Progenitor cell of endocrine pancreas (in vitro differentiated cells): ENCODE measurements around the gene ATP6V0D1. TPM values are rescaled to one million over a fixed set of nuclear protein-coding genes. Genes with fewer than 3 reads are reported as not detected.
A peak's percentile ranks its signal among the peaks of the same experiment; 100 is the strongest.

Source experiments
- DNase-seq: peaks from one replicate; pipeline ENCODE4 v3.0.0; 2021; ENCODE audit warnings: low spot score; ENCODE audit not compliant: unreplicated experiment
- H3K27ac Mint-ChIP-seq: 2 replicates; pipeline ENCODE4 v1.8.0; 2021; ENCODE audit warnings: mild to moderate bottlenecking, moderate library complexity, mixed read lengths
- H3K27me3 Mint-ChIP-seq: 2 replicates; pipeline ENCODE4 v1.8.0; 2021; ENCODE audit warnings: mixed read lengths
- H3K36me3 Mint-ChIP-seq: 2 replicates; pipeline ENCODE4 v1.8.0; 2022; ENCODE audit warnings: mixed read lengths; ENCODE audit not compliant: insufficient read depth
- H3K4me1 Mint-ChIP-seq: 2 replicates; pipeline ENCODE4 v1.8.0; 2021; ENCODE audit warnings: low read depth, mixed read lengths
- H3K4me3 Mint-ChIP-seq: 2 replicates; pipeline ENCODE4 v1.8.0; 2021; ENCODE audit warnings: low read depth, mild to moderate bottlenecking, moderate library complexity, mixed read lengths
- H3K9me3 Mint-ChIP-seq: 2 replicates; pipeline ENCODE4 v1.8.0; 2021; ENCODE audit warnings: low read depth, mixed read lengths
- total RNA-seq: library from RNA; stranded (reverse); gene quantifications from 2 replicates; pipeline ENCODE4 v1.2.1, GENCODE V29; 2021
- TF ChIP-seq, protein P1 (sequence below): fragments of 200-600 bp; sonication (generic); IDR thresholded peaks from one replicate; pipeline ENCODE4 v1.5.0; 2021; ENCODE audit warnings: antibody characterized with exemption, mild to moderate bottlenecking; ENCODE audit not compliant: unreplicated experiment

Gene ATP6V0D1
- total RNA-seq, 1 donor from 2014 or later: 65.3 TPM

DNA sequence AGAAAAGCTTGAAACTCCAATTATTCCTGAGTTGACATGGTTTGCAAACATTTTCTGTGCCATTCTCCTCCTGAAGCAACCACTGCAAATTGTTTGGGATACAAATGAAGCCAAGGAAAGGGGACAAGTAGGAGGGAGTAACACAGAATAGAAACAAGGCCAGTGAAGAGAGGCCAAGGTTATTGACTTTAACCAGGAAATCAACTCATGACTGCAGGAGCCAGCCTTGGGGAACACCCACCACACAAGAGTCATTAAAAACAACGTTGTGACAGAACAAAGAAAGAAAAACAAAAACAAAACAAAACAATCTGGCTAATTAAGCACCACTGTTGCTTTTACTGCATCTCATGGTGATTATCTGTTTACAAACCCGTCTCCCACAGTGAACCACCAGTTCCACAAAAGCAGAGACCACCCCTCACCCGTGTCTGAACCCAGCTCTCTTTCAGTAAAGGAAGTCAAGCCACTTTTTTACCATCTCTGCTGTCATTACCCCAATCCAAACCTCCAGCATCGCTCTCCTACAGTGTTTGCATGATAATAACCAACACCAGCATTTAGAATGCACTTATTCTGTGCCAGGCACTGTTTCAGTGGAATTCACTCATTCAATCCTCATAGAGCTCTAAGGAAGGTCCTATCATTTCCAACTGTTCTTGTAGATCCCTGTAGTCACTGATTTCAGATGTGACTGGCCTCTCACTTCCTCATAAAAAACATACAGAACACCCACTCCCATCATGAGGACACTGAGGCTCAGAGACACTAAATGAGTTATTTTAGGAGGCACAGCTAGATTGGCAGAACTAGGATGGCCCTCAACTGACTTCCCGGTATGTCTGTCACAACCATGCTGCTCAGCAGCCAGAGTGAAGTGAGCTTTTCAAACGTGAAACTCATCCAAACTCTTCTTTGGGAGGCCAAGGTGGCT is 66.7 kb downstream of the ATP6V0D1 start:
- no peaks in the 10 kb centered on the region for H3K9me3 Mint-ChIP-seq
- peaks cover 10% of the 10 kb centered on the region for H3K27me3 Mint-ChIP-seq
- no peak for DNase-seq
- H3K4me3 Mint-ChIP-seq: peak overlapping the region; percentile 44
- H3K4me1 Mint-ChIP-seq: peaks cover 7% of the 10 kb centered on the region
- TF ChIP-seq, protein P1, sequence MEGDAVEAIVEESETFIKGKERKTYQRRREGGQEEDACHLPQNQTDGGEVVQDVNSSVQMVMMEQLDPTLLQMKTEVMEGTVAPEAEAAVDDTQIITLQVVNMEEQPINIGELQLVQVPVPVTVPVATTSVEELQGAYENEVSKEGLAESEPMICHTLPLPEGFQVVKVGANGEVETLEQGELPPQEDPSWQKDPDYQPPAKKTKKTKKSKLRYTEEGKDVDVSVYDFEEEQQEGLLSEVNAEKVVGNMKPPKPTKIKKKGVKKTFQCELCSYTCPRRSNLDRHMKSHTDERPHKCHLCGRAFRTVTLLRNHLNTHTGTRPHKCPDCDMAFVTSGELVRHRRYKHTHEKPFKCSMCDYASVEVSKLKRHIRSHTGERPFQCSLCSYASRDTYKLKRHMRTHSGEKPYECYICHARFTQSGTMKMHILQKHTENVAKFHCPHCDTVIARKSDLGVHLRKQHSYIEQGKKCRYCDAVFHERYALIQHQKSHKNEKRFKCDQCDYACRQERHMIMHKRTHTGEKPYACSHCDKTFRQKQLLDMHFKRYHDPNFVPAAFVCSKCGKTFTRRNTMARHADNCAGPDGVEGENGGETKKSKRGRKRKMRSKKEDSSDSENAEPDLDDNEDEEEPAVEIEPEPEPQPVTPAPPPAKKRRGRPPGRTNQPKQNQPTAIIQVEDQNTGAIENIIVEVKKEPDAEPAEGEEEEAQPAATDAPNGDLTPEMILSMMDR: no peak
- H3K36me3 Mint-ChIP-seq: peaks cover 2% of the 10 kb centered on the region
- H3K27ac Mint-ChIP-seq: no peak overlapping the region

DNA sequence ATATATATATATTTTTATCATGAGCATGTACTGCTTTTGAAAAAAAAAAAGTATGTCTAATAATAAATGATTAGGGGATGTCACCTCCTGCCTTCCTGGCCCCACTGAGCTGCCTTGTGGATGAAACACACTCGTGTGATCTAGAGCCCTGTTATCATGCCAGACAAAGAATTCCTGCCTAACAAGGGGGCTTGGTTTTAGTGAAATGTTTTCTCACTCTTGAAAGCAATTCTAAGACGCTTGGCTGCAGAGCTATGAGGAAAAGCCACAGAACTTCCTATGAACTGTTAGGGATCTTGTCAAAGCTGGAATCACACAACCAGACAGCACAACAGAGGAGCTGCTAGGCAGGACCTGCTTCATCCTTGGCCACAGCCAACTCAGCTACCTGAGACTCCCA is 68.7 kb downstream of the ATP6V0D1 start:
- no peaks in the 10 kb centered on the region for H3K9me3 Mint-ChIP-seq
- H3K4me1 Mint-ChIP-seq: peaks cover 7% of the 10 kb centered on the region
- H3K27ac Mint-ChIP-seq: no peak overlapping the region
- H3K27me3 Mint-ChIP-seq: peaks cover 6% of the 10 kb centered on the region
- TF ChIP-seq, protein P1: no peak
- peaks cover 2% of the 10 kb centered on the region for H3K36me3 Mint-ChIP-seq
- no peak for DNase-seq
- no peak overlapping the region for H3K4me3 Mint-ChIP-seq

DNA sequence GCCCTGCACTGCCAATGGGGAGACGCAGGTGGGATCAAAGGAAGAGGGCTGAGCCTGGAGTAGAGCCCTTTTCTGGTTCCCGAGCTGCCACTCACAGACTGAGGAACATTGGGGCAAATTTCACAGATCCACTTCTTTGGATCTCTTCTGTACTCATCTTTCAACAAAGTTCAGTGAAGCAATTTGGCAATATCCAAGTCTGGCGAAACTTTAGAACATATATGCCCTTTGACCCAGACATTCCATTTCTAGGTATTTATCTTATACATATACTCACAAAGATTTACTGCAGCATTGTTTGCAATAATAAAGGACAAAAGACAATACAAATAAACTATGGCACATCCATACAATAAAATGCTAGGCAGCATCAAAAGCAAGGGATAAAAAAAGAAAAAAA is 69.6 kb downstream of the ATP6V0D1 start:
- Mint-ChIP-seq H3K27me3 (peaks cover 3% of the 10 kb centered on the region), H3K27ac (no peak overlapping the region), H3K4me3 (no peak overlapping the region), H3K9me3 (no peaks in the 10 kb centered on the region), H3K36me3 (peaks cover 2% of the 10 kb centered on the region), H3K4me1 (peaks cover 4% of the 10 kb centered on the region)
- no peak for DNase-seq
- TF ChIP-seq, protein P1: no peak

DNA sequence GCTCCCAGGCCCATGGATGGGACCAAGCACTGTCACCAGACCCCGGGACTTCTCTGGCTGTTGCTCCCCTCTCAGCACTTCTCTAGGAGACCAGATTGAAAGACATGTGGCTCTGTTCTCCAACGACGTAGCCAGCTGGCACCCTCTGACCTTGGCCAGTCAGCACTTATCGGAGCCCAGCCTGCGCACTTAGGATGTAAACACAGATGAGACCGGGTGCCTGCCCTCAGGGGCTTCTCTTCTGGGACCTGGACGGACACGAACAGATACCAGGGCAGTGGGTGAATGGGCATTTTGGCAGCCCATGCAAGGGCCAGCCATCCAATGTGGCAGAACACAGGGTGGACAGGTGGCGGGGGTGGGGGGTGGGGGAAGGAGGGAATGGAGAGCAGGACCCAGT is 71.3 kb downstream of the ATP6V0D1 start:
- peaks cover 2% of the 10 kb centered on the region for H3K36me3 Mint-ChIP-seq
- H3K27me3 Mint-ChIP-seq: no peaks in the 10 kb centered on the region
- TF ChIP-seq, protein P1: no peak
- no peak overlapping the region for H3K4me3 Mint-ChIP-seq
- DNase-seq: no peak
- peaks cover 6% of the 10 kb centered on the region for H3K4me1 Mint-ChIP-seq
- no peak overlapping the region for H3K27ac Mint-ChIP-seq
- no peaks in the 10 kb centered on the region for H3K9me3 Mint-ChIP-seq

DNA sequence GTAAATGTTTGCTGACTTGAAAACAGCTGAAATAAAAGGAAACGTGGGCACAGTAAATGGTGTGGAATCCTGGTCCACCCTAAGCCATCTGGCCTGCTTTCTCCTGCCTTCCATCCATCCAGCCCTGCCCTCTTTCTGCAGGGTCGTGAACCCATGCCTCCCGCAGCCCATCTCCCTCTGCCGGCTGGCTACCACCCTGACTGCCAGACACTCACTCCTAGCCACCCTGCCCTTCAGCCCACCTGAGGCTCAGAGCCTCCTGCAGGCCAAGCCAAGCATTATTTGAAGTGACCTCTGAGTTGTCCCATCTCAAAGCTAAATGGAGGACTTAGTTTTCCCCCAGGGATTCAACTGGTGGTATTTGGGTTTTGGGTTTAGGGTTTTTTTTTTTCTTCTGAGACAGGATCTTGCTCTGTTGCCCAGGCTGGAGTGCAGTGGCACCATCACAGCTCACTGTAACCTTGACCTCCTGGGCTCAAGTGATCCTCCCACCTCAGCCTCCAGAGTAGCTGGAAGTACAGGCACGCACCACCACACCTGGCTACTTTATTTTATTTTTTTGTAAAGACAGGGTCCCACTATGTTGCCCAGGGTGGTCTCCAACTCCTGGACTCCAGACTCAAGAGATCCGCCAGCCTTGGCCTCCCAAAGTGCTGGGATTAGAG is 73.0 kb downstream of the ATP6V0D1 start:
- Mint-ChIP-seq H3K9me3 (no peaks in the 10 kb centered on the region), H3K27ac (no peak overlapping the region), H3K4me3 (no peak overlapping the region), H3K36me3 (no peaks in the 10 kb centered on the region), H3K27me3 (no peaks in the 10 kb centered on the region), H3K4me1 (peaks cover 11% of the 10 kb centered on the region)
- TF ChIP-seq, protein P1: no peak
- no peak for DNase-seq
